HG02981 (cell line): Measurements from ENCODE around the gene DYNLRB1.
"Not testable (repeated sequence)": the region's sequence is repeated elsewhere in the genome, so short reads cannot be mapped to it uniquely, and the experiment has no call there.

Experiments
- ATAC-seq: cut with Tn5 transposase; IDR thresholded peaks from one replicate; pipeline ENCODE4 v1.9.1; 2021; ENCODE audit warnings: mild to moderate bottlenecking, moderate library complexity; ENCODE audit not compliant: unreplicated experiment

DYNLRB1 gene

GRCh38 chr20:34510575-34510974 is 5.6 kb upstream of the DYNLRB1 start:
- ATAC-seq = no peak

GRCh38 chr20:34511891-34512265 is 4.3 kb upstream of the DYNLRB1 start:
- ATAC-seq = no peak

GRCh38 chr20:34512266-34512954 is 3.8 kb upstream of the DYNLRB1 start:
- ATAC-seq = no peak

GRCh38 chr20:34512955-34513419 is 3.2 kb upstream of the DYNLRB1 start:
- no peak for ATAC-seq

- not testable (repeated sequence) for ATAC-seq
Measured at GRCh38 chr20:34514034-34514433, 2.2 kb upstream of the DYNLRB1 start.

- ATAC-seq = no peak
Measured at GRCh38 chr20:34514897-34515483, 1.2 kb upstream of the DYNLRB1 start.

- peak; percentile 41 for ATAC-seq
Measured at GRCh38 chr20:34515484-34516246, 557 bp upstream of the DYNLRB1 start.

GRCh38 chr20:34517114-34517505 is 888 bp downstream of the DYNLRB1 start:
- no peak for ATAC-seq

- ATAC-seq = not testable (repeated sequence)
Measured at GRCh38 chr20:34518863-34519262, 2.6 kb downstream of the DYNLRB1 start.

GRCh38 chr20:34519841-34520240 is 3.6 kb downstream of the DYNLRB1 start:
- ATAC-seq = not testable (repeated sequence)

GRCh38 chr20:34522969-34523871 is 7.0 kb downstream of the DYNLRB1 start:
- no peak for ATAC-seq

- no peak for ATAC-seq
Measured at GRCh38 chr20:34524426-34524825, 8.2 kb downstream of the DYNLRB1 start.

GRCh38 chr20:34525342-34525708 is 9.1 kb downstream of the DYNLRB1 start:
- ATAC-seq = no peak

GRCh38 chr20:34525709-34526416 is 9.6 kb downstream of the DYNLRB1 start:
- ATAC-seq = no peak

- no peak for ATAC-seq
Measured at GRCh38 chr20:34526466-34526865, 10.2 kb downstream of the DYNLRB1 start.

- no peak for ATAC-seq
Measured at GRCh38 chr20:34527016-34527415, 10.8 kb downstream of the DYNLRB1 start.

GRCh38 chr20:34528921-34529297 is 12.7 kb downstream of the DYNLRB1 start:
- ATAC-seq = no peak

- ATAC-seq = no peak
Measured at GRCh38 chr20:34529742-34530141, 13.5 kb downstream of the DYNLRB1 start.

- ATAC-seq = no peak
Measured at GRCh38 chr20:34530342-34530741, 14.1 kb downstream of the DYNLRB1 start.

- ATAC-seq = no peak
Measured at GRCh38 chr20:34531608-34532265, 15.5 kb downstream of the DYNLRB1 start.
